ENCODE data around the gene DKC1. TPM values are rescaled to one million over a fixed set of nuclear protein-coding genes. Genes with fewer than 3 reads are reported as not detected.

The DKC1 gene
- total RNA-seq, 2 experiments from 2014 or later, result 51.7 to 58.6 TPM

DNA sequence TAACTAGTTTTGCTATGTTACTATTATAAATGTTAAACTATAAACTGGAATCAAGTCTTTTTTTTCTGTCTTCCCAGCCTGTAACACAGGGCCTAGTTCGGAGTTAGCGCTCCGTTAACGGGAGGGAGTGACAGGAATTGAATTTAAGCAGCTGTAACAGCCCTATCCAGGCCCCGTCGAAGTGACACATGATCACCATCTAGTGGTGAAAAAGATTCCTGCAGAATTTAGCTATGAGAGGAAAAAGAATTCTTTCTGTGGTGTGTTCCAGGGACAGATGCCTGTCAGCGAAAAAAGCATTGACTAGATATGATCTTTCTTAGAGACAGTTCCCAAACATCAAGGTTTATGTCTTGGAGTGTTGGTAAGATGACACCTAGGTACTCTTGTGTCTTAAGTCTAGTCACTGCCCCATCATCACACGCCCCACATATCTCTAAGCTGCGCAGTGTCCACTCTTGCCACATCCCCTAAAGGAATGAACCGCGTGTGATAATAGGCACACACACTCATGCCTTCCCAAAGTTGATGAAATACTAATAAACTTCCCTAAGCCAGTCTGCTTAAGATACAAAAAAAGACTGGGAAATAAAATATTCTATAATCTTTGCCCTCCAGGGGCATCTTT is 13.8 kb upstream of the DKC1 start:
- Histone ChIP-seq H3K36me3 (ENCODE audit: insufficient read depth, low read length) (no peaks in the 10 kb centered on the region), H3K4me3 (ENCODE audit: low read length) (peak overlapping the region; percentile 22), H3K4me1 (ENCODE audit: insufficient read depth, low read length) (peaks cover 25% of the 10 kb centered on the region), H3K27ac (ENCODE audit: low read depth in 1 of 2, low read length in 2 of 2) (no peak overlapping the region), H3K27me3 (ENCODE audit: control insufficient read depth in 1 of 2, insufficient read depth in 2 of 2, low read length in 2 of 2) (no peaks in the 10 kb centered on the region), H3K9me3 (ENCODE audit: control insufficient read depth in 1 of 2, insufficient read depth in 1 of 2, low read length in 2 of 2) (peaks cover 0 to 3% of the 10 kb centered on the region in 2 experiments)
- ChIA-PET CTCF (interaction anchor here (0.5 to 2.3 kb wide), 10 partner anchors 8 to 36 kb away, joined by 3 to 16 read pairs (median 6); no protein-coding TSS in a partner anchor), POLR2A (interaction anchor here (1.2 to 4.9 kb wide), 7 partner anchors 11 to 37 kb away, joined by 4 to 30 read pairs (median 5); partner anchors contain the start of gene DKC1)
- TF ChIP-seq, protein P1, sequence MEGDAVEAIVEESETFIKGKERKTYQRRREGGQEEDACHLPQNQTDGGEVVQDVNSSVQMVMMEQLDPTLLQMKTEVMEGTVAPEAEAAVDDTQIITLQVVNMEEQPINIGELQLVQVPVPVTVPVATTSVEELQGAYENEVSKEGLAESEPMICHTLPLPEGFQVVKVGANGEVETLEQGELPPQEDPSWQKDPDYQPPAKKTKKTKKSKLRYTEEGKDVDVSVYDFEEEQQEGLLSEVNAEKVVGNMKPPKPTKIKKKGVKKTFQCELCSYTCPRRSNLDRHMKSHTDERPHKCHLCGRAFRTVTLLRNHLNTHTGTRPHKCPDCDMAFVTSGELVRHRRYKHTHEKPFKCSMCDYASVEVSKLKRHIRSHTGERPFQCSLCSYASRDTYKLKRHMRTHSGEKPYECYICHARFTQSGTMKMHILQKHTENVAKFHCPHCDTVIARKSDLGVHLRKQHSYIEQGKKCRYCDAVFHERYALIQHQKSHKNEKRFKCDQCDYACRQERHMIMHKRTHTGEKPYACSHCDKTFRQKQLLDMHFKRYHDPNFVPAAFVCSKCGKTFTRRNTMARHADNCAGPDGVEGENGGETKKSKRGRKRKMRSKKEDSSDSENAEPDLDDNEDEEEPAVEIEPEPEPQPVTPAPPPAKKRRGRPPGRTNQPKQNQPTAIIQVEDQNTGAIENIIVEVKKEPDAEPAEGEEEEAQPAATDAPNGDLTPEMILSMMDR (IDR thresholded peaks at IDR 0.05), result no peak
- DNase-seq (peak in 12 of 14 experiments; percentile 14 to 82 (median 34)), ATAC-seq (ENCODE audit: poor library complexity) (peak; percentile 73)
- Mint-ChIP-seq H3K36me3 (ENCODE audit: low read depth) (peaks cover 6% of the 10 kb centered on the region), H3K4me3 (peak overlapping the region; percentile 80), H3K9me3 (no peaks in the 10 kb centered on the region), H3K27ac (peak overlapping the region; percentile 60), H3K4me1 (ENCODE audit: low read depth) (peaks cover 34% of the 10 kb centered on the region), H3K27me3 (no peaks in the 10 kb centered on the region)
- intact Hi-C loops (cut with DNase I, micrococcal nuclease), result loop anchor here in 1 of 2 experiments (2.0 kb wide), 2 partner anchors 14 to 30 kb away; no protein-coding TSS in a partner anchor

DNA sequence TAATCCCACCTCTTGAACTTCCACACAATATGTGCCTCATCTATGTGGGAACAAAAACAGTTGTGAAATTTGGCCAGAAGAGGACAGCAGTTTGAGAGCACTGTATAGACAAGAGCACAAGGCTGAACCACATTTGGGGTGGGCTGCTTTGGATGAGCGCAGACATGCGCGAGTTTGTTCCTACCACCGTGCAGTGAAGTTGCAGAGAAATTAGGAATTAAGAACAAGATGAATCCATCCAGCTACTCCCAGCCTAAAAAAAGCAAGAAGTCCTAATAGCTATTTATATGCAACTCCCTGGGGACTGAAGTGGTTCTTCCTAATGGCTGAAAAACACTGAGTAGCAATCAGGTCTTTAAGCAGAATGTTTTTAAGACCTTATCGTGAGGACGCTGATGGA is 12.8 kb upstream of the DKC1 start:
- TF ChIP-seq, protein P1 (IDR thresholded peaks at IDR 0.05), result no peak
- DNase-seq, result no peak
- Histone ChIP-seq H3K9me3 (ENCODE audit: control insufficient read depth in 1 of 2, insufficient read depth in 1 of 2, low read length in 2 of 2) (peaks cover 0 to 3% of the 10 kb centered on the region in 2 experiments), H3K27ac (ENCODE audit: low read depth in 1 of 2, low read length in 2 of 2) (no peak overlapping the region), H3K27me3 (ENCODE audit: control insufficient read depth in 1 of 2, insufficient read depth in 2 of 2, low read length in 2 of 2) (no peaks in the 10 kb centered on the region), H3K36me3 (ENCODE audit: insufficient read depth, low read length) (no peaks in the 10 kb centered on the region), H3K4me3 (ENCODE audit: low read length) (peak overlapping the region; percentile 78), H3K4me1 (ENCODE audit: insufficient read depth, low read length) (peaks cover 25% of the 10 kb centered on the region)
- ChIA-PET CTCF (interaction anchor here (0.8 to 2.3 kb wide), 4 partner anchors 14 to 37 kb away, joined by 3 to 12 read pairs (median 6); no protein-coding TSS in a partner anchor), POLR2A (interaction anchor here (1.5 to 4.9 kb wide), 5 partner anchors 10 to 32 kb away, joined by 3 to 58 read pairs (median 8); partner anchors contain the start of gene DKC1)
- peaks cover 30% of the 10 kb centered on the region for H3K4me1 Mint-ChIP-seq (ENCODE audit: low read depth)
- ATAC-seq (ENCODE audit: poor library complexity), result no peak
- no peaks in the 10 kb centered on the region for H3K9me3 Mint-ChIP-seq
- no peaks in the 10 kb centered on the region for H3K27me3 Mint-ChIP-seq
- intact Hi-C loops (cut with DNase I, micrococcal nuclease), result loop anchor here (2.0 to 5.0 kb wide), 4 partner anchors 15 to 87 kb away; no protein-coding TSS in a partner anchor
- peak overlapping the region; percentile 80 for H3K4me3 Mint-ChIP-seq
- H3K36me3 Mint-ChIP-seq (ENCODE audit: low read depth), result peaks cover 6% of the 10 kb centered on the region
- H3K27ac Mint-ChIP-seq, result peak overlapping the region; percentile 62

DNA sequence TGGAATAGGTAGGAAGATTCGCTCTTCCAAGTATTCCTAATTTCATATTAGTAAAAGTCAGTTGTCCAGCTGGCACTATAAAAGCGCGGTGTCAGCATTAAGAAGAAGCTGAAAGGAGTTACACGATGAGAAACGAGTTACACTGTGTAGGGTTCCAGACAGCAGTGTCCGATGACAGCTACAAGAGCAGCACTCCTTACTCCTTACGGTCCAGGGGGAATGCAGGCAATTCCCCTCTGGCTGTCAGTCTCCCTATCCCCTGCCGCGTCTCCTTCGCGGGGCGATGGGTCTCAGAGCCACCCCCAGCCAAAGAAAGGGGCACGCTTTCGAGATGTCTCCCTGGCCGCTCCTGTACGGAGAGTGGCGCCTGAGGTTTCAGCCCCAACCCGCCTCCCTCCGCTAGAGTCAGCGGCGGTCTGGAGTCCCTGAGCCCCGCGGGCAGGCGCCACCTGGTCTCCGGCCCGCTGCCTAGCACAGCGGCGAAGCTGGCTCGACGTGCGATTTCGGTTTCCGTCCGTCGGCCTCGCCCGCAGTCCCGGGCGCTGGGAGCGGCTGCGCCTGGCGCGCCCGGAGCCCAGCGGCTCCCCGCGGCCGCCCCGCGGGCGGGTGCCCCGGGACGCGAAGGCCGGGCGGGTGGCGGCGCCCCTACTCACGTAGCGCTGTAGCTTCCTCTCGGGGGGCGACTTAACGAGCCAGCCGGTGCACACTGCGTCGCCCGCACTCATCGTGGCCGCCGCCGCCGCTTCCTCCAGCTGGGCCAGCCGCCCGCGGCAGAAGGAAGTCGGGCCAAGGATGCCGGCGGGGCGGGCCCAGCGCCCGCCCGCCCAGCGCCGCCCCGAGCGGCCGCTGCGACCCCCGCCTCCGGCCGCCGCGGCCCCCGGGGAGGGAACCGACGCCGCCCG is 12.1 kb upstream of the DKC1 start, which contains the start of gene GAB3:
Gene GAB3, minus strand, starts transcription at position 777 of the 902 bp plus-strand sequence. Its CDS starts 52 bp downstream, at position 725.
- POLR2A ChIA-PET, result interaction anchor here (0.7 to 4.9 kb wide), 9 partner anchors 11 to 54 kb away, joined by 3 to 58 read pairs (median 5); partner anchors contain the start of gene DKC1
- intact Hi-C loops (cut with DNase I, micrococcal nuclease), result loop anchor here in 1 of 2 experiments (5.0 kb wide), 2 partner anchors 33 to 87 kb away; no protein-coding TSS in a partner anchor
- no peaks in the 10 kb centered on the region for H3K9me3 Mint-ChIP-seq

More for the DNA sequence above, 12.1 kb upstream of the DKC1 start, which contains the start of gene GAB3:
- TF ChIP-seq, protein P1 (IDR thresholded peaks at IDR 0.05), result no peak
- Histone ChIP-seq H3K4me1 (ENCODE audit: insufficient read depth, low read length) (peaks cover 25% of the 10 kb centered on the region), H3K4me3 (ENCODE audit: low read length) (peak within 1 kb of the TSS; percentile 78), H3K9me3 (ENCODE audit: control insufficient read depth in 1 of 2, insufficient read depth in 1 of 2, low read length in 2 of 2) (peaks cover 0 to 2% of the 10 kb centered on the region in 2 experiments), H3K27ac (ENCODE audit: low read depth in 1 of 2, low read length in 2 of 2) (peak within 1 kb of the TSS in 1 of 2 donors; percentile 29), H3K27me3 (ENCODE audit: control insufficient read depth in 1 of 2, insufficient read depth in 2 of 2, low read length in 2 of 2) (no peaks in the 10 kb centered on the region), H3K36me3 (ENCODE audit: insufficient read depth, low read length) (no peaks in the 10 kb centered on the region)
- DNase-seq, result peak in 11 of 14 experiments; percentile 11 to 73 (median 38)
- Mint-ChIP-seq H3K27me3 (no peaks in the 10 kb centered on the region), H3K36me3 (ENCODE audit: low read depth) (peaks cover 6% of the 10 kb centered on the region), H3K4me1 (ENCODE audit: low read depth) (peaks cover 30% of the 10 kb centered on the region), H3K27ac (peak within 1 kb of the TSS; percentile 80), H3K4me3 (peak within 1 kb of the TSS; percentile 87)
- CTCF ChIA-PET, result interaction anchor here (0.7 to 2.3 kb wide), 4 partner anchors 16 to 38 kb away, joined by 3 to 9 read pairs (median 4); no protein-coding TSS in a partner anchor
- peak; percentile 63 for ATAC-seq (ENCODE audit: poor library complexity)
